ENCODE results near the gene TEC.

The TEC gene

DNA sequence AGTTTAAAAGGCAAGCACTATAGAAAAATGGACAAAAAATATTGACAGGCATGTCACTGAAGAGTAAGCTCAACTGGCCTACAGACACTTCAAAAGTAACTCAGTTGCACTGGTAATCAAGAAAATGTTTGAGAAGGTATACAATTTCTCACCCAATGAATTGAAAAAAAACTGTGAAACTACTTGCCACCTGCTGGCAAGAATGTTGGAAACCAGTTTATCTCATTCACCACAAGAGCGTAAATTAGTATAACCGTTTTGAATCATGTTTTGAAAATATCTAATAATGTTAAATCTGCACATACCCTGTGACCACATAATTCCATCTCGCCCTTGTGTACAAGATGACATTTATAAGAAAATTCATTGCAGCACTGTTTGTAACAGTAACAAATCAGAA, 167.3 kb downstream of the TEC start:
- Histone ChIP-seq H3K9me3 (ENCODE audit: control insufficient read depth, low read length) (no peaks in the 10 kb centered on the region), H3K4me1 (no peaks in the 10 kb centered on the region), H3K4me2 (ENCODE audit: low read length) (no peak overlapping the region), H2AFZ (no peak overlapping the region), H3K27me3 (ENCODE audit: control insufficient read depth, insufficient read depth, low read length) (no peaks in the 10 kb centered on the region), H3K27ac (no peak overlapping the region), H3K9ac (no peak overlapping the region), H3K36me3 (ENCODE audit: control insufficient read depth, insufficient read depth, low read length) (no peaks in the 10 kb centered on the region), H3K79me2 (no peaks in the 10 kb centered on the region), H3K4me3 (ENCODE audit: low read depth, low read length) (no peak overlapping the region)
- TF ChIP-seq, protein P1, sequence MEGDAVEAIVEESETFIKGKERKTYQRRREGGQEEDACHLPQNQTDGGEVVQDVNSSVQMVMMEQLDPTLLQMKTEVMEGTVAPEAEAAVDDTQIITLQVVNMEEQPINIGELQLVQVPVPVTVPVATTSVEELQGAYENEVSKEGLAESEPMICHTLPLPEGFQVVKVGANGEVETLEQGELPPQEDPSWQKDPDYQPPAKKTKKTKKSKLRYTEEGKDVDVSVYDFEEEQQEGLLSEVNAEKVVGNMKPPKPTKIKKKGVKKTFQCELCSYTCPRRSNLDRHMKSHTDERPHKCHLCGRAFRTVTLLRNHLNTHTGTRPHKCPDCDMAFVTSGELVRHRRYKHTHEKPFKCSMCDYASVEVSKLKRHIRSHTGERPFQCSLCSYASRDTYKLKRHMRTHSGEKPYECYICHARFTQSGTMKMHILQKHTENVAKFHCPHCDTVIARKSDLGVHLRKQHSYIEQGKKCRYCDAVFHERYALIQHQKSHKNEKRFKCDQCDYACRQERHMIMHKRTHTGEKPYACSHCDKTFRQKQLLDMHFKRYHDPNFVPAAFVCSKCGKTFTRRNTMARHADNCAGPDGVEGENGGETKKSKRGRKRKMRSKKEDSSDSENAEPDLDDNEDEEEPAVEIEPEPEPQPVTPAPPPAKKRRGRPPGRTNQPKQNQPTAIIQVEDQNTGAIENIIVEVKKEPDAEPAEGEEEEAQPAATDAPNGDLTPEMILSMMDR (IDR thresholded peaks at IDR 0.05), result no peak

DNA sequence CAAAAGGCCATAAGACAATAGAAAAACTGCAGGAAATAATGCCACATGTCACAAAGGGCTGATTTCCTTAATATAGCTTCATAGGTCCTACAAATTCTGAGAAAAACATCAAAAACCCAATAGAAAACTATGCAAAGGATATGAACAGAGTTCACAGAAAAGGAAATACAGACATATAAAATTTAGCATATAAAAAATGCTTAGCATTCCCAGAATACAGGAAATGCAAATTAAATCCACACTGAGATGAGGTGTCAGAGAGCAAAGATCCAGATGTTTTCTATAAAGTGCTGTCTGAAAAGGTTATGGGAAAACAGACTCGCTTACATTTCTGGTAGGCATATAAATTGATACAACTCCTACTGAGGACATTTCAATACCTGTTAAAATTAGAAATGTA, 169.4 kb downstream of the TEC start:
- Histone ChIP-seq H3K4me3 (ENCODE audit: low read depth, low read length) (no peak overlapping the region), H3K36me3 (ENCODE audit: control insufficient read depth, insufficient read depth, low read length) (no peaks in the 10 kb centered on the region), H2AFZ (no peak overlapping the region), H3K4me1 (no peaks in the 10 kb centered on the region), H3K4me2 (ENCODE audit: low read length) (no peak overlapping the region), H3K27ac (no peak overlapping the region), H3K9ac (no peak overlapping the region), H3K27me3 (ENCODE audit: control insufficient read depth, insufficient read depth, low read length) (no peaks in the 10 kb centered on the region), H3K9me3 (ENCODE audit: control insufficient read depth, low read length) (no peaks in the 10 kb centered on the region), H3K79me2 (no peaks in the 10 kb centered on the region)
- TF ChIP-seq, protein P1 (IDR thresholded peaks at IDR 0.05), result no peak

DNA sequence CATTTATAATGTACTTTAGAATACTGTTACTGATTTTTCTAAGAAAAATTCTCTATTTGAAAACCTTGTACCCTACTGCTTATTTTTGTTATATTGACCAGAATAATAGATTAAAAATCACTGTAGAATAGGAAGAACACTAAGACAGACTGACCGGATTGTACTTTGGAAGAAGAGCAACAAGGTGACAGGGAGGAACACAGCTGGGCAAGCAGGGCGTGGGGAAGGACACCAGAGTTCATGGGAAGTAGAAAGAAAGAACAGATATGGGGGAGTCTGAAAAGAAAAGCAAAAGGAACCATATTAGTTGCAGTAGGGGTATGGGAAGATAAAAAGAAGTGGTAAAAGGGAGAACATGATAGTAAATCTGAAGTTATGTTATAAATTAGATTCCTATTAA, 174.2 kb downstream of the TEC start:
- TF ChIP-seq, protein P1 (IDR thresholded peaks at IDR 0.05), result no peak
- no peaks in the 10 kb centered on the region for H3K79me2 ChIP-seq
- H3K36me3 ChIP-seq (ENCODE audit: control insufficient read depth, insufficient read depth, low read length), result no peaks in the 10 kb centered on the region
- H3K9ac ChIP-seq, result no peak overlapping the region
- H3K27me3 ChIP-seq (ENCODE audit: control insufficient read depth, insufficient read depth, low read length), result no peaks in the 10 kb centered on the region
- H3K4me1 ChIP-seq, result no peaks in the 10 kb centered on the region
- H3K9me3 ChIP-seq (ENCODE audit: control insufficient read depth, low read length), result no peaks in the 10 kb centered on the region
- H3K4me2 ChIP-seq (ENCODE audit: low read length), result no peak overlapping the region
- no peak overlapping the region for H2AFZ ChIP-seq
- H3K27ac ChIP-seq, result no peak overlapping the region
- H3K4me3 ChIP-seq (ENCODE audit: low read depth, low read length), result no peak overlapping the region

DNA sequence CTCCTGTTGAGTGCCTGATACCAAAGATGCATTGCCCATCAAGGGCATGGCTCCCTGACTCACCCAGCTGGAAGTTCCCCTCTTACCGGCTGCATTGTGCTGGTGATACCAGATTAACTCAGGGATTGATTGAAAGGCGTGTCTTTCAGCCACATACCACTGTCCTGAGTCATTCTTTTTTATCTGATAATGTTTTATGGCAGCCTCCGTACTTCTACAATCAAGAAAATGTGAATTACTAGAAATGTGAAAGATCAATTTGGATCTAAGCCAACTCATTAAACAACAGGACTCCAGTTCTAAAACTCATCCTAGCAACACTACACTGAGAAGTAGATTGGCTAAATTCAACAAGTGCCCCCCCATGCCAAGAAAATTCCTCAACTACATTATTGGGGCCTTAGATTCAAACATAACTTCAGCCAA, 175.6 kb downstream of the TEC start:
- H2AFZ ChIP-seq, result no peak overlapping the region
- H3K4me2 ChIP-seq (ENCODE audit: low read length), result no peak overlapping the region
- no peak overlapping the region for H3K27ac ChIP-seq
- no peaks in the 10 kb centered on the region for H3K9me3 ChIP-seq (ENCODE audit: control insufficient read depth, low read length)
- no peaks in the 10 kb centered on the region for H3K27me3 ChIP-seq (ENCODE audit: control insufficient read depth, insufficient read depth, low read length)
- no peak overlapping the region for H3K9ac ChIP-seq
- no peaks in the 10 kb centered on the region for H3K36me3 ChIP-seq (ENCODE audit: control insufficient read depth, insufficient read depth, low read length)
- no peak overlapping the region for H3K4me3 ChIP-seq (ENCODE audit: low read depth, low read length)
- TF ChIP-seq, protein P1 (IDR thresholded peaks at IDR 0.05), result no peak
- no peaks in the 10 kb centered on the region for H3K79me2 ChIP-seq
- H3K4me1 ChIP-seq, result no peaks in the 10 kb centered on the region

- no peak overlapping the region for H3K9ac ChIP-seq
- no peaks in the 10 kb centered on the region for H3K36me3 ChIP-seq (ENCODE audit: control insufficient read depth, insufficient read depth, low read length)
- no peaks in the 10 kb centered on the region for H3K79me2 ChIP-seq
- no peak overlapping the region for H3K27ac ChIP-seq
- H3K4me1 ChIP-seq, result no peaks in the 10 kb centered on the region
- no peaks in the 10 kb centered on the region for H3K9me3 ChIP-seq (ENCODE audit: control insufficient read depth, low read length)
- TF ChIP-seq, protein P1 (IDR thresholded peaks at IDR 0.05), result no peak
- no peak overlapping the region for H3K4me2 ChIP-seq (ENCODE audit: low read length)
- no peaks in the 10 kb centered on the region for H3K27me3 ChIP-seq (ENCODE audit: control insufficient read depth, insufficient read depth, low read length)
- no peak overlapping the region for H3K4me3 ChIP-seq (ENCODE audit: low read depth, low read length)
- H2AFZ ChIP-seq, result no peak overlapping the region
Observed at GRCh38 chr4:48090621-48091020, 179.0 kb downstream of the TEC start.
